GM23338 (cell line): ENCODE results near the gene TMEM121. TPM values are rescaled to one million over a fixed set of nuclear protein-coding genes. Genes with fewer than 3 reads are reported as not detected.

Experiments
- ATAC-seq: fragments of 200-7000 bp; cut with Tn5 transposase; 3 replicates; pipeline ENCODE4 v1.9.1; 2020
- DNase-seq: peaks from one replicate; pipeline ENCODE4 v3.0.0-alpha.2; 2015; ENCODE audit warnings: low spot score
- H2AFZ ChIP-seq: fragments of 200-600 bp; sonication (generic); 2 replicates; pipeline ENCODE4 v1.8.0; 2016; ENCODE audit warnings: antibody characterized with exemption, mild to moderate bottlenecking, moderate library complexity
- H3F3A ChIP-seq: fragments of 200-600 bp; sonication (generic); replicated peaks from 2 replicates; pipeline ENCODE4 v1.8.0; 2017; ENCODE audit warnings: antibody characterized with exemption, mixed run types, low read depth
- H3K27ac ChIP-seq: fragments of 200-600 bp; sonication (generic); 2 replicates; pipeline ENCODE4 v1.6.1; 2016; ENCODE audit warnings: low read depth
- H3K27me3 ChIP-seq: fragments of 200-600 bp; sonication (generic); 2 replicates; pipeline ENCODE4 v1.8.0; 2016; ENCODE audit warnings: mild to moderate bottlenecking, mixed run types, moderate library complexity; ENCODE audit not compliant: insufficient read depth
- H3K36me3 ChIP-seq: fragments of 200-600 bp; sonication (generic); 2 replicates; pipeline ENCODE4 v1.8.0; 2016; ENCODE audit warnings: mild to moderate bottlenecking; ENCODE audit not compliant: insufficient read depth
- H3K4me1 ChIP-seq: fragments of 200-600 bp; sonication (generic); 2 replicates; pipeline ENCODE4 v1.8.0; 2016; ENCODE audit warnings: mild to moderate bottlenecking, moderate library complexity; ENCODE audit not compliant: insufficient read depth
- H3K4me2 ChIP-seq: fragments of 200-600 bp; sonication (generic); 2 replicates; pipeline ENCODE4 v1.7.1; 2017; ENCODE audit warnings: mixed run types
- H3K4me3 ChIP-seq: fragments of 200-600 bp; sonication (generic); 2 replicates; pipeline ENCODE4 v1.6.1; 2016; ENCODE audit warnings: mixed run types
- H3K79me2 ChIP-seq: fragments of 200-600 bp; sonication (generic); replicated peaks from 2 replicates; pipeline ENCODE4 v1.8.0; 2017; ENCODE audit warnings: mild to moderate bottlenecking; ENCODE audit not compliant: insufficient read depth
- H3K9me2 ChIP-seq: fragments of 200-600 bp; sonication (generic); 2 replicates; pipeline ENCODE4 v1.8.0; 2017; ENCODE audit not compliant: insufficient read depth
- H4K20me1 ChIP-seq: fragments of 200-600 bp; sonication (generic); replicated peaks from 2 replicates; pipeline ENCODE4 v1.8.0; 2017; ENCODE audit warnings: mild to moderate bottlenecking; ENCODE audit not compliant: insufficient read depth
- H3K27ac Mint-ChIP-seq: 2 replicates; pipeline ENCODE4 v1.8.0; 2020; ENCODE audit warnings: inconsistent platforms, mild to moderate bottlenecking, moderate library complexity, mixed read lengths
- H3K27me3 Mint-ChIP-seq: 3 replicates; pipeline ENCODE4 v1.8.0; 2022; ENCODE audit warnings: low read depth, mild to moderate bottlenecking, moderate library complexity, mixed read lengths, inconsistent platforms; ENCODE audit not compliant: insufficient read depth, poor library complexity
- H3K36me3 Mint-ChIP-seq: 3 replicates; pipeline ENCODE4 v1.8.0; 2021; ENCODE audit warnings: low read depth, mild to moderate bottlenecking, inconsistent platforms, moderate library complexity, mixed read lengths
- H3K4me1 Mint-ChIP-seq: 3 replicates; pipeline ENCODE4 v1.8.0; 2020; ENCODE audit warnings: mild to moderate bottlenecking, inconsistent platforms, mixed read lengths
- H3K4me3 Mint-ChIP-seq: 3 replicates; pipeline ENCODE4 v1.8.0; 2021; ENCODE audit warnings: moderate library complexity, mild to moderate bottlenecking, inconsistent platforms, mixed read lengths
- H3K9me3 Mint-ChIP-seq: 3 replicates; pipeline ENCODE4 v1.8.0; 2020; ENCODE audit warnings: moderate library complexity, mild to moderate bottlenecking, inconsistent platforms, mixed read lengths
- CREB1 ChIP-seq: fragments of 250-450 bp; sonication (Bioruptor Pico); IDR thresholded peaks from 2 replicates; pipeline ENCODE4 v1.5.0; 2020; ENCODE audit warnings: low read depth, mild to moderate bottlenecking, moderate library complexity
- EZH2phosphoT487 ChIP-seq: fragments of 200-600 bp; sonication (generic); IDR thresholded peaks from one replicate; pipeline ENCODE4 v1.8.1; 2018; ENCODE audit warnings: antibody characterized with exemption; ENCODE audit not compliant: unreplicated experiment
- JUNB ChIP-seq: IDR thresholded peaks from one replicate; pipeline ENCODE4 v1.6.1; 2016; ENCODE audit warnings: antibody characterized with exemption; ENCODE audit not compliant: unreplicated experiment
- NANOG ChIP-seq: IDR thresholded peaks from 2 replicates; pipeline ENCODE4 v1.6.1; 2016; ENCODE audit warnings: antibody characterized with exemption, borderline replicate concordance
- POLR2AphosphoS5 ChIP-seq: IDR thresholded peaks from 2 replicates; pipeline ENCODE4 v1.6.1; 2016; ENCODE audit warnings: antibody characterized with exemption, low read depth
- REST ChIP-seq: IDR thresholded peaks from one replicate; pipeline ENCODE4 v1.6.1; 2018; ENCODE audit warnings: antibody characterized with exemption; ENCODE audit not compliant: unreplicated experiment
- STAT1 ChIP-seq: IDR thresholded peaks from one replicate; pipeline ENCODE4 v1.6.1; 2016; ENCODE audit warnings: antibody characterized with exemption; ENCODE audit not compliant: unreplicated experiment
- ZNF114 ChIP-seq: fragments of 250-450 bp; sonication (Bioruptor Pico); IDR thresholded peaks from 2 replicates; pipeline ENCODE4 v1.5.0; 2020; ENCODE audit warnings: mild to moderate bottlenecking, moderate library complexity
- ZNF331 ChIP-seq: fragments of 250-450 bp; sonication (Bioruptor Pico); IDR thresholded peaks from 2 replicates; pipeline ENCODE4 v1.5.0; 2020; ENCODE audit warnings: low read depth, mild to moderate bottlenecking, moderate library complexity
- ZNF462 ChIP-seq: fragments of 250-450 bp; sonication (Bioruptor Pico); IDR thresholded peaks from 2 replicates; pipeline ENCODE4 v1.5.0; 2020; ENCODE audit warnings: mild to moderate bottlenecking, moderate library complexity
- polyA plus RNA-seq: library from polyadenylated mRNA; unstranded; fragments of >200 nt; fragmentation: Nextera tagmentation; extraction: Ambion mirVana; gene quantifications from 2 replicates; pipeline ENCODE4 v1.2.1, GENCODE V29; 2016
- total RNA-seq: library from RNA; depleted of rRNA; stranded (reverse); fragments of >200 nt; shearing (Covaris generic); gene quantifications from 2 replicates; pipeline ENCODE4 v1.2.3, GENCODE V29; 2014
- TF ChIP-seq, protein P1 (sequence below), 2 experiments: fragments of 200-600 bp in 1 of 2; sonication (generic) in 1 of 2; conservative IDR thresholded peaks; 2 replicates each; pipeline versions ENCODE4 v1.5.1 to v1.6.1; 2016 to 2017; ENCODE audit warnings: antibody characterized with exemption in 2 of 2, low read depth in 2 of 2, mild to moderate bottlenecking in 2 of 2, moderate library complexity in 1 of 2

TMEM121 gene
- total and polyA plus RNA-seq, 2 experiments from 2014 or later: 0.13 to 1.3 TPM

- Histone ChIP-seq H3F3A (no peaks in the 10 kb centered on the region), H3K9me2 (no peaks in the 10 kb centered on the region), H3K27ac (no peak overlapping the region), H2AFZ (no peak overlapping the region), H3K4me3 (no peak overlapping the region), H3K36me3 (no peaks in the 10 kb centered on the region), H3K79me2 (no peaks in the 10 kb centered on the region), H3K4me2 (no peak overlapping the region), H3K27me3 (no peaks in the 10 kb centered on the region), H3K4me1 (no peaks in the 10 kb centered on the region), H4K20me1 (no peaks in the 10 kb centered on the region)
- Mint-ChIP-seq H3K4me3 (no peak overlapping the region), H3K27me3 (peaks cover 8% of the 10 kb centered on the region), H3K4me1 (no peaks in the 10 kb centered on the region), H3K27ac (no peak overlapping the region), H3K9me3 (peaks cover 79% of the 10 kb centered on the region), H3K36me3 (peaks cover 35% of the 10 kb centered on the region)
- DNase-seq (no peak), ATAC-seq (no peak)
- TF ChIP-seq NANOG (no peak), CREB1 (no peak), ZNF462 (CRISPR knock-in tag) (no peak)
Measured at GRCh38 chr14:105549481-105549880, 23.1 kb downstream of the TMEM121 start.

GRCh38 chr14:105554022-105554421 is 27.6 kb downstream of the TMEM121 start:
- no peak overlapping the region for H3K27ac ChIP-seq
- no peaks in the 10 kb centered on the region for H3K4me1 ChIP-seq
- ATAC-seq (no peak), DNase-seq (no peak)
- no peak overlapping the region for H3K4me3 ChIP-seq
- no peak overlapping the region for H3K4me2 ChIP-seq
- H3K27me3 Mint-ChIP-seq: peaks cover 9% of the 10 kb centered on the region
- H3K4me1 Mint-ChIP-seq: no peaks in the 10 kb centered on the region
- H3K9me2 ChIP-seq: no peaks in the 10 kb centered on the region
- H3K4me3 Mint-ChIP-seq: no peak overlapping the region
- H3K79me2 ChIP-seq: no peaks in the 10 kb centered on the region
- H4K20me1 ChIP-seq: no peaks in the 10 kb centered on the region
- H3K36me3 Mint-ChIP-seq: peaks cover 35% of the 10 kb centered on the region
- H3K36me3 ChIP-seq: no peaks in the 10 kb centered on the region
- H2AFZ ChIP-seq: no peak overlapping the region
- no peaks in the 10 kb centered on the region for H3K27me3 ChIP-seq
- no peaks in the 10 kb centered on the region for H3F3A ChIP-seq
- peaks cover 83% of the 10 kb centered on the region for H3K9me3 Mint-ChIP-seq
- H3K27ac Mint-ChIP-seq: no peak overlapping the region
- TF ChIP-seq ZNF331: no peak
- no peak for TF ChIP-seq STAT1
- TF ChIP-seq NANOG: no peak
- TF ChIP-seq JUNB: no peak
- no peak for TF ChIP-seq EZH2phosphoT487
- no peak for TF ChIP-seq CREB1
- TF ChIP-seq, protein P1, sequence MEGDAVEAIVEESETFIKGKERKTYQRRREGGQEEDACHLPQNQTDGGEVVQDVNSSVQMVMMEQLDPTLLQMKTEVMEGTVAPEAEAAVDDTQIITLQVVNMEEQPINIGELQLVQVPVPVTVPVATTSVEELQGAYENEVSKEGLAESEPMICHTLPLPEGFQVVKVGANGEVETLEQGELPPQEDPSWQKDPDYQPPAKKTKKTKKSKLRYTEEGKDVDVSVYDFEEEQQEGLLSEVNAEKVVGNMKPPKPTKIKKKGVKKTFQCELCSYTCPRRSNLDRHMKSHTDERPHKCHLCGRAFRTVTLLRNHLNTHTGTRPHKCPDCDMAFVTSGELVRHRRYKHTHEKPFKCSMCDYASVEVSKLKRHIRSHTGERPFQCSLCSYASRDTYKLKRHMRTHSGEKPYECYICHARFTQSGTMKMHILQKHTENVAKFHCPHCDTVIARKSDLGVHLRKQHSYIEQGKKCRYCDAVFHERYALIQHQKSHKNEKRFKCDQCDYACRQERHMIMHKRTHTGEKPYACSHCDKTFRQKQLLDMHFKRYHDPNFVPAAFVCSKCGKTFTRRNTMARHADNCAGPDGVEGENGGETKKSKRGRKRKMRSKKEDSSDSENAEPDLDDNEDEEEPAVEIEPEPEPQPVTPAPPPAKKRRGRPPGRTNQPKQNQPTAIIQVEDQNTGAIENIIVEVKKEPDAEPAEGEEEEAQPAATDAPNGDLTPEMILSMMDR (conservative IDR thresholded peaks at IDR 0.05; ENCODE audit: low read depth in 2 of 2): no peak
- TF ChIP-seq POLR2AphosphoS5: no peak
- TF ChIP-seq REST: no peak
- TF ChIP-seq ZNF114: no peak
